PFSK-1 (cell line): ENCODE data around the gene SYNE1.

Experiments used
- FOXP2 ChIP-seq: optimal IDR thresholded peaks from 2 replicates; pipeline ENCODE3; 2011; ENCODE audit warnings: borderline replicate concordance, control low read depth, inconsistent platforms; ENCODE audit not compliant: insufficient read depth; ENCODE audit errors: extremely low read length, extremely low read depth
- POLR2AphosphoS5 ChIP-seq: IDR thresholded peaks from 2 replicates; pipeline ENCODE4 v1.6.1; 2012; ENCODE audit warnings: low read depth, mild to moderate bottlenecking, control low read depth, low read length, moderate library complexity
- TAF1 ChIP-seq: IDR thresholded peaks from 2 replicates; pipeline ENCODE4 v1.6.1; 2012; ENCODE audit warnings: low read length, control low read depth, borderline replicate concordance; ENCODE audit not compliant: insufficient read depth
- TF ChIP-seq, protein P1 (sequence below), 2 experiments: IDR thresholded peaks; 2 replicates each; pipeline versions ENCODE4 v1.6.1 to v1.8.0; 2011 to 2012; ENCODE audit warnings: low read depth in 2 of 2, low read length in 2 of 2, control low read depth in 1 of 2, inconsistent platforms in 1 of 2, mild to moderate bottlenecking in 1 of 2, moderate library complexity in 1 of 2; ENCODE audit not compliant: insufficient read depth in 1 of 2

DNA sequence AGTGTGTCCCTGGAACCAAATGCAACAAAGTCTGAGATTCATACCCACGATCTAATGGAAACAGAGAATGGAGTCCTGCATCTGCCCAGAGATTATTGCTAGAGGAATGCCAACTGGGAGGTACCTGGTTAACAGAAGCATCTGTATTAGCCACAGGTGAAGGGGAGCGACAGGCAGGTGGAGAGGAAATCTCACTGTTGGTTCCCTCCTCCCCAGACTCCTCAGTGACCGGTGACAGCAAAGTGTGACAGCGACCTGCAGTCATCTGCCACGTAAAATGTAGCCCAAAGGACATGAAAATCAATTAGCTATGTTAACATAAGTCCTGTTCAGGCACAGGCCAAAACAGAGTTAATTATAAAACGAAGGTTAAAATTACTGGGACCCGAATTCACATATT is 336.6 kb downstream of the SYNE1 start:
- no peak for TF ChIP-seq TAF1
- TF ChIP-seq FOXP2 = no peak
- TF ChIP-seq POLR2AphosphoS5 = no peak
- TF ChIP-seq, protein P1, sequence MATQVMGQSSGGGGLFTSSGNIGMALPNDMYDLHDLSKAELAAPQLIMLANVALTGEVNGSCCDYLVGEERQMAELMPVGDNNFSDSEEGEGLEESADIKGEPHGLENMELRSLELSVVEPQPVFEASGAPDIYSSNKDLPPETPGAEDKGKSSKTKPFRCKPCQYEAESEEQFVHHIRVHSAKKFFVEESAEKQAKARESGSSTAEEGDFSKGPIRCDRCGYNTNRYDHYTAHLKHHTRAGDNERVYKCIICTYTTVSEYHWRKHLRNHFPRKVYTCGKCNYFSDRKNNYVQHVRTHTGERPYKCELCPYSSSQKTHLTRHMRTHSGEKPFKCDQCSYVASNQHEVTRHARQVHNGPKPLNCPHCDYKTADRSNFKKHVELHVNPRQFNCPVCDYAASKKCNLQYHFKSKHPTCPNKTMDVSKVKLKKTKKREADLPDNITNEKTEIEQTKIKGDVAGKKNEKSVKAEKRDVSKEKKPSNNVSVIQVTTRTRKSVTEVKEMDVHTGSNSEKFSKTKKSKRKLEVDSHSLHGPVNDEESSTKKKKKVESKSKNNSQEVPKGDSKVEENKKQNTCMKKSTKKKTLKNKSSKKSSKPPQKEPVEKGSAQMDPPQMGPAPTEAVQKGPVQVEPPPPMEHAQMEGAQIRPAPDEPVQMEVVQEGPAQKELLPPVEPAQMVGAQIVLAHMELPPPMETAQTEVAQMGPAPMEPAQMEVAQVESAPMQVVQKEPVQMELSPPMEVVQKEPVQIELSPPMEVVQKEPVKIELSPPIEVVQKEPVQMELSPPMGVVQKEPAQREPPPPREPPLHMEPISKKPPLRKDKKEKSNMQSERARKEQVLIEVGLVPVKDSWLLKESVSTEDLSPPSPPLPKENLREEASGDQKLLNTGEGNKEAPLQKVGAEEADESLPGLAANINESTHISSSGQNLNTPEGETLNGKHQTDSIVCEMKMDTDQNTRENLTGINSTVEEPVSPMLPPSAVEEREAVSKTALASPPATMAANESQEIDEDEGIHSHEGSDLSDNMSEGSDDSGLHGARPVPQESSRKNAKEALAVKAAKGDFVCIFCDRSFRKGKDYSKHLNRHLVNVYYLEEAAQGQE (IDR thresholded peaks at IDR 0.05; ENCODE audit: insufficient read depth in 1 of 2, low read depth in 2 of 2, low read length in 2 of 2) = no peak
